NCI-H2171 treated with DMSO at 0.1 percent for 48 hours (cell line): ENCODE results near the gene RHBDL1.

Experiments used
- DNase-seq: peaks from one replicate; lab custom pipeline; 2025; lab: John Stamatoyannopoulos, UW

The RHBDL1 gene

DNA sequence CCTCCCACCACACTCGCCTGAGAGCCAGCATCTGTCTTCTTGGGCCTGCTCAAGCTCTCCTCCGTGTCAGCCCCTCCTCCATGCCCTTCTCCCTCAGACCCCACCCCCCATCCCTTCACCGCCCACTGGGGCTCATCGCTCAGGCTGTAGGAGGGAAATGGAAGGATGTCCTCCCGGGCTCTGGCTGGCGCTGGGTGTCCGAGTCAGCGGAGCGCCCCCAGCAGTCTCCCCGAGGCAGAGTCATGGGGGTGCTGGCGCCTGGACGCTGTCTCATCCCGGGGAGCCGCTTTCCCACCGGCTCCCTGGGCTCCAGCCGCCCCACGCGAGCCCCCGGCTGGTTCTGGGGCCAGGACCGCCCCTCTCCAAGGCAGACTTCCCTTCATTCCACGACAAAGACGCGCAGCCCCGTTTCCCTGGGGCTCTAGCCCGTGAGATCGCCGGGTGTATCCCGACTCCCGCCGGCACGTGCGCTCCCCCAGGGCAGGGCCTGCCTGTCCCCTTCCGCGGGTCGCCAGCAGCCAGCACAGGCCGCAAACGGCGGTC is 45.0 kb downstream of the RHBDL1 start:
- peak; percentile 93 for DNase-seq

DNA sequence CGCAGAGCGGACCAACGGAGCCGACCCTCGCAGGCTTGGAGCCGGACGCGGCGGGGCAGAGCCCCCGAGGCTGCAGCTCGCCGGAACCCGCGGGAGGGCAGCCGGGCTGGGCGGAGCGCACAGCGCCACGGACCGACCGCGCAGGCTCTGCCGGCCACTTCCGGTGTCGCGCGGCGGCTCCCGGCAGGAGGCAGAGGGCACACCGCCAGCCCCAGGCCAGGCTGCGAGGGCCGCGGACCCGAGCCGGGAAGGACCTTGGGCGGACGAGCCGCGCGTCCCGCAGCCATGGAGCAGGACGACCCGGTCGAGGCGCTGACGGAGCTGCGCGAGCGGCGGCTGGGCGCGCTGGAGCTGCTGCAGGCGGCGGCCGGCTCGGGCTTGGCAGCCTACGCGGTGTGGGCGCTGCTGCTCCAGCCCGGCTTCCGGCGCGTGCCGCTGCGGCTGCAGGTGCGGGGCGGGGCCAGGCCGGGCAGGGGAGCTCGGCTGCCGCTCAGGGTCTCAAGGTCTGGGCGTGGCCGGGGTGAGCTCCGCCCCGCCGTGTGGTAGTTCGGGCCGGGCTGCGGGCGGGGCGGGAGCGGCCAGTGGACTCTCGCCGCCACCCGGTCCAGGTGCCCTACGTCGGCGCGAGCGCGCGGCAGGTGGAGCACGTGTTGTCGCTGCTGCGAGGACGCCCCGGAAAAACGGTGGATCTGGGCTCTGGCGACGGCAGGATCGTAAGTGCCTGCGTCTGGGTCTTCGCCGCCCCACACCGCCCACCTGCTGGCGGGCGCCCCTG is 45.7 kb downstream of the RHBDL1 start, which contains the start of gene ANTKMT:
ANTKMT (plus strand) TSS at position 157 of the 775 bp plus-strand sequence; CDS start at position 286, 129 bp downstream.
- peak; percentile 78 for DNase-seq

- DNase-seq = no peak
Observed at GRCh38 chr16:721765-722540, 46.5 kb downstream of the RHBDL1 start.

DNA sequence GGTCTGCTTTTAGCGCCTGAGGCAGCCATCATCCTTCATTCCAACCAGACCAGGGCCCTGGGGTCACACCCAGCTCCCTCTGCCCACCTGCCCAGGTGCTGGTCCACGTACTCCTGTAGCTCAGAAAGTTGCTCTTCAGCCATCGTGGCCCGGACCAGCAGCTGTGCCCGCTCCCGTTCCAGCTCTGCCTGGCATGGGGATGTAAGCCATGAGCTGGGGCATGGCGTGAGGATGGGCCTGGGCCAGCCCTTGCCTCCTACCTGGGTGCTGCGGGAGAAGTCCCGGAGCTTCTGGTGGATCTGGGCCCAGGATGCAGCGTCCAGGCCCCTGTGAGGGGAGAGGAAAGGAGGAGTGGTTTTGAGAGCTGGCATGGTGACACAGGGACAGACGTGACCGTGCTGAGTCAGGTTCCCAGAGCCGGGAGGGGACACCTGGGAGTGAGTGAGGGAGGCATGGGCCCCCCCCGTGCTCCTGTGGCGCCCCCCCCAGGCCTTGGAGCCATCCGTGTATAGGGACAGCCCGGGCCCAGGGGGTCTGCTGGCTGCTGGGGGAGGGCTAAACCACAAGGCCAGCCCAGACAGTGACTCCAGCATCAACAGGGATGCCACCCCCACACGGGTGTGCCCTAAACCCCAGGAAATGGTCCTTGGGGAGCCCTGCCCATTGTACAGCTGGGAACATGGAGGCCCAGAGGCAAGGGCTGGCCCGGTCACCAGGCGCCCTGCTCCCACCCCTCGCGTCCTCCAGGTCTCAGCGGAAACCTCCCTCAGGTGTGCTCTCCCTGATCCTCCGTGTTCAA is 47.6 kb downstream of the RHBDL1 start:
- no peak for DNase-seq

DNA sequence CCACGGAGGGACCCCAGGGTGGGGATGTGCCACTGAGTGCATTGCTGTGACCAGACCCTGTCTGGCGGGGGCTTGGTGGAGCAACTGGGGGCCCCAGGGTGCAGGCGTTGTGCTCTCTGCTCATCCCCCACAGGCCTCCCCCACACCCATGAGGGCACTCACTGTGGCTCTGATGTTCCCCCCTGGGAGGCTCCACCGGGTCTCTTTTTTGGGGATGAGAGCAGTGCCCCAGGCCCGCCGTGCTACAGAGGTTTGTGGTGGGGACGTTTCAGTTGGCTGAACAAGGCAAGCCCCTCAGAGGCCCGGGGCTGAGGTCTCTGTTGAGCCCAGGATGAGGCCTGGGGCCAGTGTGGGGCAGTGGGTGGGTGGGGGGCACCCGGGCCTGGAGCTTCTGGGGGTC is 48.2 kb downstream of the RHBDL1 start:
- DNase-seq = no peak

GRCh38 chr16:724188-725040 is 48.9 kb downstream of the RHBDL1 start:
- no peak for DNase-seq

- no peak for DNase-seq
Observed at GRCh38 chr16:725041-725376, 49.5 kb downstream of the RHBDL1 start.

GRCh38 chr16:725463-726187 is 50.2 kb downstream of the RHBDL1 start:
- DNase-seq = peak; percentile 50

DNA sequence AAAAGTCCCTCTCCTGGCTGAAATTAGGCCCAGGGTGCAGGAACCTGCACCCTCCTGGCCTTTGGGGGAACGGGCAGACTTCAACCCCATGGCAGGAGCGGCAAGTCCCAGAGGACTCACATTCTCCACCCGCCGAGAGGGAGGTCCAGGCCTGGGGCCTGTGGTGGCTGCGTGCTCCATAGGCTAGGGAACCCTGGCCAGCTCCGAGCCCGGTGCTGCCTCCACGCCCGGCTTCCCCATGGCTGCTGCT is 50.6 kb downstream of the RHBDL1 start:
- DNase-seq = no peak

DNA sequence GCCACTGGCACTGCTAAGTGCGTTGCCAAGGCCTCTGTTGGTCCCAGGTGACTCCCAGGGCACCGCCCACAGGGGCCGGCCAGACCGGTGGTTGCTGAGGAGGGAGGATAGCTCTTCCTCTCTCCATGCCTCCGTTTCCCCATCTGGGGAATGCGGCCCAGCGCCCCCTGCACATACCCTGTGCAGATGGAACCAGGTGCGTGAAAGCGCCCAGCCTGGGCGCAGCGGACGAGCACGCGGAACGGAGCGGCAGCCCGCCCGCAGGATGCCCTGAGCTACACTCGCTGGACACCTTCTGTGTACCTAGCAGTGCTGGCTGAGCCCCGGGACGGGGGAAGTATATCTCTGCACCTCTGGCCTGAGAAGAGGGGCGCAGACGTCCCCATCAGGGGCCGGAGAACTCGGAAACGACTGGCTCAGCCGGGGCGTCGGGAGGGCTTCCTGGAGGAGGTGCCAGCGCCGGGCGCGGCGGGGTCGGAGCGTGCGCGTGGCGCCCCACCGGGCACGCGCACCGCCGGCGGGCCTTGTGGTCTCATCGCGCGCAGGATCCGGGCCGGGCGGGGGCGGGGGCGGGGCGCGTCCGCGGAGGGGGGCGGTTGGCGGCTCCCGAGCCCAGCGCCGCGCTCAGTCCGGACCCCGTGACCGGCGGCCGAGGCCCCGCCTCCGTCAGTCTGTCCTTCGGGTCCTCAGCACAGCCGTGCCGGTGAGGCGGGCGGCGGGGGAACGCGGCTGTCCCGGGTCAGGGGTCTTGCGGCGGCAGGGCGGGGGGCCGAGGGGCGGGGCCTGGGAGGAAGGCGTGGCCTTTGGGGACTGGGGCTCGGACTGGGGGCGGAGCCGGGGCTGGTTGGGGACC is 51.2 kb downstream of the RHBDL1 start, which contains the start of the genes CCDC78 and HAGHL:
CCDC78 (minus strand) TSS at position 6 of the 853 bp plus-strand sequence. CDS start 76 bp downstream, outside the sequence.
HAGHL (plus strand) TSS at position 669 of the 853 bp plus-strand sequence. CDS start 404 bp downstream, outside the sequence.
- DNase-seq = peak; percentile 44

DNA sequence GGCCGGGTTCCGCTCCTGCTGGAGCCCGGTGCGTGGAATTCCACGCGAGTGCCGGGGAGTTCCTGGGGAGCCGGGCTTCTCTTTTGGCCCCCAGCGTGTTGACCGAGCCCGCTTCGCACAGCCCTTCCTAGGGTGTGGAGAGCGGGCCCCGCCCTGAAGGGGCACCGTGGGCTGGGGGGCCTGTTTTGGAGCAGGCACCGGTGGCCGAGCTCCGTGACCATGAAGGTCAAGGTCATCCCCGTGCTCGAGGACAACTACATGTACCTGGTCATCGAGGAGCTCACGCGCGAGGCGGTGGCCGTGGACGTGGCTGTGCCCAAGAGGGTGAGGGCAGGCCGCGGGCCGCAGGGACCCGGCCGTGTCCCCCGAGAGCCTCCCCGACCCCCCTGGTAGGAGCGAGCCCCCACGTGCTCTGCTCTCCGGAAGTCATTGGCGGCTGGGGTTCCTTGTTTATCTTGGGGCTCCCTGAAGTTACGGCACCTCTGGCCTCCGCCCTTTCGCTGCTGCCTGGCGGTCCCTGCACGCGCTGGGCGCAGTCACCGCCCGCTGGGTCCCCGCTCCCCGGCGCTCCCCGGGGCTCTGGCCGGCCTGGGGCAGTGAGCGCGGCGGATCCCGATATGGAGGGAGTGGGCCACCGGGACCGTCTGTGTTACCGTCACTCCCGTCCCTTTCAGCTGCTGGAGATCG is 52.0 kb downstream of the RHBDL1 start:
- peak; percentile 3 for DNase-seq
